Measurements from ENCODE around the gene B2M.
A peak's percentile ranks its signal among the peaks of the same experiment; 100 is the strongest.

Gene B2M

GRCh38 chr15:44711096-44711742 lies at the start of gene B2M, which contains the start of gene PATL2:
Gene B2M (plus strand): TSS chr15:44711517. CDS start chr15:44711547, 30 bp downstream.
Gene PATL2 (minus strand): TSS chr15:44711323. CDS start chr15:44676490, 34,833 bp downstream.
- peaks cover 11 to 16% (median 14%) of the 10 kb centered on the region in 5 donors for H3K36me3 ChIP-seq (ENCODE audit: control insufficient read depth in 5 of 5, insufficient read depth in 5 of 5, low read length in 5 of 5)
- peak within 1 kb of the TSS; percentile 100 for H3K27ac ChIP-seq (ENCODE audit: low read depth, low read length)
- H3K4me3 ChIP-seq (ENCODE audit: low read depth in 1 of 5, low read length in 5 of 5) = peak within 1 kb of the TSS; percentile 96 to 99 (median 97)
- peaks cover 9 to 40% (median 24%) of the 10 kb centered on the region in 5 donors for H3K4me1 ChIP-seq (ENCODE audit: control insufficient read depth in 5 of 5, insufficient read depth in 5 of 5, low read length in 5 of 5)
- H3K9me3 ChIP-seq (ENCODE audit: control insufficient read depth in 5 of 5, low read length in 5 of 5) = no peaks in the 10 kb centered on the region
- no peaks in the 10 kb centered on the region for H3K27me3 ChIP-seq (ENCODE audit: control insufficient read depth in 5 of 5, insufficient read depth in 4 of 5, low read length in 5 of 5)
- peak within 1 kb of the TSS; percentile 96 to 100 (median 100) for H3K9ac ChIP-seq (ENCODE audit: low read length in 5 of 5)

- Histone ChIP-seq H3K27ac (ENCODE audit: low read depth, low read length) (peak overlapping the region; percentile 88), H3K27me3 (ENCODE audit: control insufficient read depth in 5 of 5, insufficient read depth in 4 of 5, low read length in 5 of 5) (no peaks in the 10 kb centered on the region), H3K9me3 (ENCODE audit: control insufficient read depth in 5 of 5, low read length in 5 of 5) (no peaks in the 10 kb centered on the region), H3K4me1 (ENCODE audit: control insufficient read depth in 5 of 5, insufficient read depth in 5 of 5, low read length in 5 of 5) (peaks cover 3 to 22% (median 19%) of the 10 kb centered on the region in 5 donors), H3K4me3 (ENCODE audit: low read depth in 1 of 5, low read length in 5 of 5) (no peak overlapping the region), H3K9ac (ENCODE audit: low read length in 5 of 5) (peak overlapping the region in 2 of 5 donors; percentile 44 to 99), H3K36me3 (ENCODE audit: control insufficient read depth in 5 of 5, insufficient read depth in 5 of 5, low read length in 5 of 5) (peaks cover 4 to 30% (median 12%) of the 10 kb centered on the region in 5 donors)
These were observed 49.7 kb upstream of the B2M start for GRCh38 chr15:44661576-44661975.

DNA sequence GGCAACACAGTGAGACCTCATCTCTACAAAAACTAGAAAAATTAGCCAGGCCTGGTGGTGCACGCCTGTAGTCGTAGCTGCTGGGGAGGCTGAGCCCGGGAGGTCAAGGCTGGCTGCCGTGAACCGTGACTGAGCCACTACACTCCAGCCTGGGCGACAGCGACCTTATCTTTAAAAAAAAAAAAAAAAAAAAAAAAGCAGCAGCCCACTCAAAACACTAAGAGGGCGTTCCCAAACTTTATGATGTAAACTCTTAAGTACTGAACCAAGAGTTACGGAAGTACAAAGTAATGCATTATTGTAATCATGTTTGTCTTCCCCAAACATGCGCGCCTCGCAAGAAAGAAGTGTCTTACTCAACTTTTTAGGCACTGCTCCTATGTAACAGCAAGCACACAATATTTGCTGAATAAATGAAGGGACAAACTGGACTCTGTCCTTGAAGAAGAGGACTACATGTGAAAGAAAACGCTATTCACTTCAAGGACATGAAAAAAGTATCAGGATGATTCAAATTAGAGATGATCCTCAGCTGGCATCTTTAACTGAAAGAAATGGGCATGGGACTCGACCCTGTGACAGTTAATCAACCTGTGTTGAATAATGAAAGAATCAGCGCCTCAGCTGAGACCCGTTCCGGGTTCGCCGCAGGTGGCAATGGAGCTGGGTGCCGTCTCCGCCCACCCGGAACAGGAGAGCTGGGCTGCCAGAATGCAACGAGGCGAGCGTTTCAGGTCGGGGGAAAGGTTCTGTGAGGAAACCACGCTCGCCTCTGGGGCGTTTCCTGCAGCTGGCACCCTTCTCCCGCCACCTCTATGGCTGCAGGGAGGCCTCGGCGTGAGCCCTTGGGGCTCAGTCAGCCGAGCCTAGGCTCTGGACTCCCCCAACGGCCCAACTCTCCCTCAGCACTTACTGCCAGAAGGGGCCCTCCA lies 48.6 kb upstream of the B2M start:
- Histone ChIP-seq H3K9ac (ENCODE audit: low read length in 5 of 5) (peak overlapping the region in 4 of 5 donors; percentile 96 to 99 (median 97)), H3K36me3 (ENCODE audit: control insufficient read depth in 5 of 5, insufficient read depth in 5 of 5, low read length in 5 of 5) (peaks cover 4 to 22% (median 7%) of the 10 kb centered on the region in 5 donors), H3K4me1 (ENCODE audit: control insufficient read depth in 5 of 5, insufficient read depth in 5 of 5, low read length in 5 of 5) (peaks cover 3 to 25% (median 19%) of the 10 kb centered on the region in 5 donors)

DNA sequence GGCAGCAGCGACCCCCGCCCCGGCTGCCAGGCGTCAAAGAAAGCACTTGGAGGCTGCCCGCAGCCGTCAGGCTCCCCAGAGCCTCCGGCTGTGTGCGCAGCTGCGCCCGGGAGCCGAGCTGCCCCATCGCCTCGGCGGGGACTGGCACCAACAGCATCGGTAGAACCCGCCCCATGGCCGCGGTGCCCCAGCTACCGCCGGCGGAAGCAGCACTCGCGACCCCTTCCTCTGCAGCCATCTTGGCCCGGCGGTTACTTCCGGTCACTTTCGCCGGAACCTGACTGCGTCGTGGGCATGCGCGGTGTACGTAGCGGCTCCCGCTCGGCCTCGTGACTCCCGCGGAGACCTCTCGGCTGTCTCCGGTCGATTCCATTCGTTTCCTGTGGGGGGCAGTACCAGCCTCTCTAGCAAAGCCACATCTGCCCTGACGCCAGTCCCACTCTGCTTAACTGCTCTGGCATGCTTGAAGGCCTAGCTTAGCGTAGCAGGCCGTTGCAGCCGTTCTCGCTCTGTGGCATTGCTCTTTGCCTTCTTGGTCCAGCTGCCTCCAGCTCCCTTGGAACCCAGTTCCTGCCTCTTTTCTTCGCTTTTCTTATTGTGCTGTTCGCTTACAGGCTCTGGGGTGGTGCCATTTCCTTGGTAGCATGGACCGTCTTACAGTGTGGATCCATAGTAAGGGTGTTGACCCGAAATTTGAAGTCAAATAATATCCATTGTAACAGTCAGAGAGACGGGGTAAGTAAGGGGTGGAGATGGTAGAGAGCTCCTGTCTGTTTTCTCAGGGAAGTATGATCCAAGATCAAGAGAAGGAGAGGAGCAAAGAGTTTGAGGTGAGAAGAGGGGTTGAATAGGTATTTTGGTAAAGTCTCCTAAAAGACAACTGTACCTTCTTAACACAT lies 47.7 kb upstream of the B2M start, which contains the start of gene SPG11:
Gene SPG11, minus strand, starts transcription at position 253 of the 899 bp plus-strand sequence. Its CDS starts 15 bp downstream, at position 238.
- peak within 1 kb of the TSS in 4 of 5 donors; percentile 96 to 99 (median 97) for H3K9ac ChIP-seq (ENCODE audit: low read length in 5 of 5)
- H3K27me3 ChIP-seq (ENCODE audit: control insufficient read depth in 5 of 5, insufficient read depth in 4 of 5, low read length in 5 of 5) = peaks cover 0 to 4% (median 0%) of the 10 kb centered on the region in 5 donors
- peaks cover 3 to 25% (median 19%) of the 10 kb centered on the region in 5 donors for H3K4me1 ChIP-seq (ENCODE audit: control insufficient read depth in 5 of 5, insufficient read depth in 5 of 5, low read length in 5 of 5)
- no peaks in the 10 kb centered on the region for H3K9me3 ChIP-seq (ENCODE audit: control insufficient read depth in 5 of 5, low read length in 5 of 5)
- H3K27ac ChIP-seq (ENCODE audit: low read depth, low read length) = peak within 1 kb of the TSS; percentile 88
- H3K36me3 ChIP-seq (ENCODE audit: control insufficient read depth in 5 of 5, insufficient read depth in 5 of 5, low read length in 5 of 5) = peaks cover 4 to 15% (median 7%) of the 10 kb centered on the region in 5 donors
- H3K4me3 ChIP-seq (ENCODE audit: low read depth in 1 of 5, low read length in 5 of 5) = peak within 1 kb of the TSS; percentile 72 to 99 (median 92)

More for the DNA sequence above, 48.6 kb upstream of the B2M start:
- peak overlapping the region; percentile 72 to 99 (median 92) for H3K4me3 ChIP-seq (ENCODE audit: low read depth in 1 of 5, low read length in 5 of 5)
- H3K9me3 ChIP-seq (ENCODE audit: control insufficient read depth in 5 of 5, low read length in 5 of 5) = no peaks in the 10 kb centered on the region
- H3K27ac ChIP-seq (ENCODE audit: low read depth, low read length) = peak overlapping the region; percentile 88
- H3K27me3 ChIP-seq (ENCODE audit: control insufficient read depth in 5 of 5, insufficient read depth in 4 of 5, low read length in 5 of 5) = no peaks in the 10 kb centered on the region

DNA sequence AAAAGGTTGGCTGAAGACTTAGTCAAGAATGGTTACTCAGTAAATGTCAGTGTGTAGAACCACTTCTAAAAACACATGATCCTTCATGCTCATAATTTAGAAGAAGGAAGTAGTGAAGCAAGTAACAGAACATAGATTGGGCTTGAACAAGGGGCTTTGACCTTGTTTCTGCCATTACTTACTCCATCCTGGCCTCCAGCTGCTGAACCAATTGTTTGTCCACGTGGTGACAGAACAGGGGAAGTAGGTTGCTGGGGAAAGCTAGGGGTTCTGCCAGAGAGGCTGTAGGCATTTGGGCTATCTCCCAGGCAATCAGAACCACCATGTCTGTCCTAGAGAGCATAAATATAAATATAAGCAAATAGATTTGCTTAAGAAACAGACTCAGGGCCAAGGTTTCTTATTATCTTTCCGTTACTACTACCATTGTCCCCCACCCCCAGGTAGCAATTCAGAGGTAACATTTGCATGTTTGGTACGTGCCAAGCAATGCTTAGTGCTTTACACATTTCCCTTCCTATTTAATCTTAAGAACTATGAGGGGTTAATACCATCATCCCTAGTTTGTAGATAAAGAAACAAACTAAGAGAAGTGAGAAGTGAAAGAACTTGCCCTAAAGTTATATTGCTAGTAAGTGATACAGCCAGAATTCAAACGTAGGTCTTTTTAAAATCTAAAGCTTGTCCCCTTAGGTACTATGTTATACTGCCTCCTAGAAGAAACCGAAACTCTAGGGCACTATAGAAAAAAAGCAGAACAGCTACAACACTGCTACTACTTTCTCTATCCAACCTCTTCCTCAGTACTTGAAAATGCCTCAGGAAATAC lies 44.9 kb upstream of the B2M start:
- H3K4me1 ChIP-seq (ENCODE audit: control insufficient read depth in 5 of 5, insufficient read depth in 5 of 5, low read length in 5 of 5) = peaks cover 3 to 25% (median 19%) of the 10 kb centered on the region in 5 donors
- H3K9ac ChIP-seq (ENCODE audit: low read length in 5 of 5) = peak overlapping the region in 3 of 5 donors; percentile 4 to 47 (median 27)
- peaks cover 0 to 5% (median 0%) of the 10 kb centered on the region in 5 donors for H3K27me3 ChIP-seq (ENCODE audit: control insufficient read depth in 5 of 5, insufficient read depth in 4 of 5, low read length in 5 of 5)
- no peak overlapping the region for H3K27ac ChIP-seq (ENCODE audit: low read depth, low read length)
- H3K9me3 ChIP-seq (ENCODE audit: control insufficient read depth in 5 of 5, low read length in 5 of 5) = no peaks in the 10 kb centered on the region
- no peak overlapping the region for H3K4me3 ChIP-seq (ENCODE audit: low read depth in 1 of 5, low read length in 5 of 5)
- H3K36me3 ChIP-seq (ENCODE audit: control insufficient read depth in 5 of 5, insufficient read depth in 5 of 5, low read length in 5 of 5) = no peaks in the 10 kb centered on the region

DNA sequence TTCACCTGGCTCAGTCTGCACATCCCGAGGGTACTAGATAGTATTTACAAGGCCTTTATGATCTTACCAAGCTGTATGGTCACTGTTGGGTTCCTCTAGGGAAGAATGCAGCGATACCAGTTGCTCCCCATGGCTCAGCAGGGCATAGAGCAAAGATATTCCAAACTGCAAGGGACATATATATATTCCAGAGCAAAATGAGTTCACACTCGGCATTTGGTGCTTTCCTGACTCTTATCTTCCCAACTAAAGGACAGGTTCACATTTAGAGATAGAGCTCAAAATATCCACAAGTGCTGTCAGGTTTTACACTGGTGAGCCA lies 44.3 kb upstream of the B2M start:
- H3K9me3 ChIP-seq (ENCODE audit: control insufficient read depth in 5 of 5, low read length in 5 of 5) = no peaks in the 10 kb centered on the region
- H3K9ac ChIP-seq (ENCODE audit: low read length in 5 of 5) = peak overlapping the region in 1 of 5 donors; percentile 4
- peaks cover 0 to 5% (median 0%) of the 10 kb centered on the region in 5 donors for H3K27me3 ChIP-seq (ENCODE audit: control insufficient read depth in 5 of 5, insufficient read depth in 4 of 5, low read length in 5 of 5)
- no peaks in the 10 kb centered on the region for H3K36me3 ChIP-seq (ENCODE audit: control insufficient read depth in 5 of 5, insufficient read depth in 5 of 5, low read length in 5 of 5)
- H3K4me1 ChIP-seq (ENCODE audit: control insufficient read depth in 5 of 5, insufficient read depth in 5 of 5, low read length in 5 of 5) = peaks cover 3 to 21% (median 16%) of the 10 kb centered on the region in 5 donors
- H3K4me3 ChIP-seq (ENCODE audit: low read depth in 1 of 5, low read length in 5 of 5) = no peak overlapping the region
- no peak overlapping the region for H3K27ac ChIP-seq (ENCODE audit: low read depth, low read length)

- no peaks in the 10 kb centered on the region for H3K36me3 ChIP-seq (ENCODE audit: control insufficient read depth in 5 of 5, insufficient read depth in 5 of 5, low read length in 5 of 5)
- no peak overlapping the region for H3K9ac ChIP-seq (ENCODE audit: low read length in 5 of 5)
- no peak overlapping the region for H3K4me3 ChIP-seq (ENCODE audit: low read depth in 1 of 5, low read length in 5 of 5)
- H3K27ac ChIP-seq (ENCODE audit: low read depth, low read length) = no peak overlapping the region
- H3K9me3 ChIP-seq (ENCODE audit: control insufficient read depth in 5 of 5, low read length in 5 of 5) = no peaks in the 10 kb centered on the region
- peaks cover under 1 to 6% (median 3%) of the 10 kb centered on the region in 5 donors for H3K4me1 ChIP-seq (ENCODE audit: control insufficient read depth in 5 of 5, insufficient read depth in 5 of 5, low read length in 5 of 5)
- H3K27me3 ChIP-seq (ENCODE audit: control insufficient read depth in 5 of 5, insufficient read depth in 4 of 5, low read length in 5 of 5) = peaks cover 0 to 5% (median 0%) of the 10 kb centered on the region in 5 donors
These were observed 42.4 kb upstream of the B2M start for GRCh38 chr15:44668921-44669320.

GRCh38 chr15:44670087-44670950 lies 41.0 kb upstream of the B2M start:
- H3K4me3 ChIP-seq (ENCODE audit: low read depth in 1 of 5, low read length in 5 of 5) = no peak overlapping the region
- peak overlapping the region in 1 of 5 donors; percentile 27 for H3K9ac ChIP-seq (ENCODE audit: low read length in 5 of 5)
- H3K36me3 ChIP-seq (ENCODE audit: control insufficient read depth in 5 of 5, insufficient read depth in 5 of 5, low read length in 5 of 5) = no peaks in the 10 kb centered on the region
- no peak overlapping the region for H3K27ac ChIP-seq (ENCODE audit: low read depth, low read length)
- peaks cover 0 to 2% (median 0%) of the 10 kb centered on the region in 5 donors for H3K4me1 ChIP-seq (ENCODE audit: control insufficient read depth in 5 of 5, insufficient read depth in 5 of 5, low read length in 5 of 5)
- H3K27me3 ChIP-seq (ENCODE audit: control insufficient read depth in 5 of 5, insufficient read depth in 4 of 5, low read length in 5 of 5) = peaks cover 0 to 5% (median 0%) of the 10 kb centered on the region in 5 donors
- H3K9me3 ChIP-seq (ENCODE audit: control insufficient read depth in 5 of 5, low read length in 5 of 5) = no peaks in the 10 kb centered on the region
